ENCODE measurements around the gene RHOT1. TPM values are rescaled to one million over a fixed set of nuclear protein-coding genes. Genes with fewer than 3 reads are reported as not detected.

RHOT1 gene
- total RNA-seq, 1 experiment from 2014 or later: 32.5 TPM

- no peaks in the 10 kb centered on the region for H3K36me3 ChIP-seq
- peaks cover 32% of the 10 kb centered on the region for H3K27me3 ChIP-seq
- no peaks in the 10 kb centered on the region for H3K9me3 ChIP-seq
- DNase-seq: no peak
- peak overlapping the region; percentile 50 for H3K4me3 ChIP-seq
These were observed 124.3 kb downstream of the RHOT1 start for GRCh38 chr17:32266389-32267301.

DNA sequence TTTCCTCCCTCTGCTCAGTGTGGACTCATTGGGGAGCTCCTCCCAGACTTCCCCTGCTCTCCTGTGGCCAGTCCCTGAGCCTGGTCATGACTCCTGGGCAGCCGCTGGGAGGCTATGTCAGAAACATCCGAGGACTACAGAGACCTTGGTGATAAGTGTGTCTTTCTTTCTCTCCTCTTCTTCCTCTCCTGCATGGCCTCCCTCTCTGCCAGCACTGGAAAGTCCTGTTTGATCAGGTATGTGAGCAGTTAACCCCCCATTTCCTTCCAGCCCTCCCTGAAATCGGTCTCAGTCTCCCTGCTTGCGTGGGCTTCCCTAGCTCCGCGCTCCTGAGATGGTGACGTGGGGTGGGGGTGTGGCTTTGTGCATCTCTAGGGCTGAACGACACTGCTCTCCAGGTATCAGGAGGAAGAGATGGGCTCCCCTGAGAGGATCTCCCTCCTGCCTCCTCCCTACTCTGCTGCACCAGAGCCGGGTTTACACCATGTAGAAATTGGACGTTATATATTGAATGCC, 125.4 kb downstream of the RHOT1 start:
- no peaks in the 10 kb centered on the region for H3K36me3 ChIP-seq
- H3K9me3 ChIP-seq: no peaks in the 10 kb centered on the region
- DNase-seq: no peak
- H3K27me3 ChIP-seq: peaks cover 32% of the 10 kb centered on the region
- H3K4me3 ChIP-seq: no peak overlapping the region

DNA sequence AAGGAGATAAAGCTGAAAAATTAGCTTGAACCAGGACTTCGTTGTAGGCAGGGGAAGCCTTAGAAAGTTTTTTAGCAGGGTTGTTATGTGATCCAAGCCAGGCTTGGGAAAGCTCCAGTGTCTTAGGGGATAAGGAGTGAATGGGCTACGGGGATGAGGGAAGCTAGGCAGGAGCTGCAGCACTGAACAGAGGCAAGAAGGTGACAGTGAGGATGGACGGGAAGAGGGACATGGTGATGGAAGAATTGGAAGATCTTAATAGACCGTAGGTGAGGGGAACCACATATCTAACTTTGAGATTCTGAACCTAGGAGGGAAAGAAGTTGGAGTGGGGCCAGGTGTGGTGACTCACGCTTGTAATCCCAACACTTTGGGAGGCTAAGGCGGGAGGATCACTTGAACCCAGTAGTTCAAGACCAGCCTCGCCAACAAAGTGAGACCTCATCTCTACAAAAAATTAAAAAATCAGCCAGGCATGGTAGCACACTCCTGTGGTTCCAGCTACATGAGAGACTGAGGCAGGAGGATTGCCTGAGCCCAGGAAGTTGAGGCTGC, 126.5 kb downstream of the RHOT1 start:
- no peak for DNase-seq
- H3K36me3 ChIP-seq: no peaks in the 10 kb centered on the region
- no peaks in the 10 kb centered on the region for H3K9me3 ChIP-seq
- H3K4me3 ChIP-seq: no peak overlapping the region
- peaks cover 32% of the 10 kb centered on the region for H3K27me3 ChIP-seq

DNA sequence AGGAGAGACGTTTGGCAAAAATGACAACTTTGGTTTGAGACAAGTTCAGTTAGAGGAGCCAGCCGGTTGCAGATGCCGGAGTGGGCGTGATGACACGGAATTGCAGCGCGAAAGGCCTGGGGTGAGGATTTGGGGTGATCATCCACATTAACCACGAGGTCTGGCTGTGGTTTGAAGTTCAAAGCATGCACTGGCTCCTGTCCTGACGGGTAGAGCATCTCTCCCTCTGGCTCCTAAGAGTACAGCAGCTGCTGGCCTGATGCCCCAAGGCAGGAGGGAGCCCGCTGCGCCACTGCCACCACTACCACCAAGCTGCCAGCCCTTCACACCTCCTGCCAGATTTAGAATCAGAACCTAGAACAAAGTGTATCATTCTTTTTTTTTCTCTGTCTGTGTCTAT, 127.1 kb downstream of the RHOT1 start:
- no peaks in the 10 kb centered on the region for H3K9me3 ChIP-seq

GRCh38 chr17:32271844-32272243, 129.5 kb downstream of the RHOT1 start:
- Histone ChIP-seq H3K4me3 (no peak overlapping the region), H3K9me3 (no peaks in the 10 kb centered on the region), H3K27me3 (peaks cover 20% of the 10 kb centered on the region)

More for the DNA sequence above, 127.1 kb downstream of the RHOT1 start:
- peak; percentile 39 for DNase-seq
- H3K27me3 ChIP-seq: peaks cover 32% of the 10 kb centered on the region
- no peaks in the 10 kb centered on the region for H3K36me3 ChIP-seq
- no peak overlapping the region for H3K4me3 ChIP-seq

DNA sequence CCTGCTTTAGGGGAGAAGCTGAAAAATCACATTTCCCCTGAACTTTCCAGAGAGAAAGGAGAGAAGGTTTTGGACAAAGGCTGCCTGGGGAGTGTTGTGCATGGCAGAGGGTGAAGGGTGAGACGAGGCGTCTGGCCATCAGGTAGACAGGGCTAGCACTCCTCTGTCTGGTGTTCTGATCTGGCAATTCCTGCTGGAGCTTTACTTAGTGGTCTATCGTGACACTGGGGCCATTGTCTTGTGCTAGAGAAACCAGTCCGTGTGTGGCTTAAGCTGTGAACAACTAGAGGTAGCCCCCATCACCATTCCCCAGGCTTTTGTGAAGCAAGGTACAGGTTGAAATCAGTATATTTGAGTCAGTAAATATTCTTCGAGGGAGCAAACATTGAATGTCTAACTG, 131.8 kb downstream of the RHOT1 start:
- Histone ChIP-seq H3K9me3 (no peaks in the 10 kb centered on the region), H3K36me3 (no peaks in the 10 kb centered on the region), H3K4me3 (no peak overlapping the region), H3K27me3 (peaks cover 2% of the 10 kb centered on the region)
- DNase-seq: no peak

More at GRCh38 chr17:32271844-32272243, 129.5 kb downstream of the RHOT1 start:
- no peak for DNase-seq
- H3K36me3 ChIP-seq: no peaks in the 10 kb centered on the region

GRCh38 chr17:32274643-32275042, 132.3 kb downstream of the RHOT1 start:
- DNase-seq: no peak
- Histone ChIP-seq H3K27me3 (no peaks in the 10 kb centered on the region), H3K36me3 (no peaks in the 10 kb centered on the region), H3K9me3 (no peaks in the 10 kb centered on the region), H3K4me3 (no peak overlapping the region)

Other genes with a start within 250 kb of the RHOT1 start
- gene UTP6, start 240.8 kb upstream of the RHOT1 start, total RNA-seq (2014; rRNA removed; shearing (Covaris generic); ENCODE audit: low replicate concordance): 106 and 146 TPM in 2 replicates
- 39.4 and 72.1 TPM in 2 replicates for gene SUZ12, start 205.5 kb upstream of the RHOT1 start, total RNA-seq (2014; rRNA removed; shearing (Covaris generic); ENCODE audit: low replicate concordance)
- gene LRRC37B, start 135.1 kb upstream of the RHOT1 start, total RNA-seq (2014; rRNA removed; shearing (Covaris generic); ENCODE audit: low replicate concordance): 1.8 and 3.3 TPM in 2 replicates
- 0.42 and 0.89 TPM in 2 replicates for gene RHBDL3, start 123.3 kb downstream of the RHOT1 start, total RNA-seq (2014; rRNA removed; shearing (Covaris generic); ENCODE audit: low replicate concordance)
- 24.7 and 35.4 TPM in 2 replicates for gene C17orf75, start 199.7 kb downstream of the RHOT1 start, total RNA-seq (2014; rRNA removed; shearing (Covaris generic); ENCODE audit: low replicate concordance)
- gene ZNF207, start 207.7 kb downstream of the RHOT1 start, total RNA-seq (2014; rRNA removed; shearing (Covaris generic); ENCODE audit: low replicate concordance): 109 and 170 TPM in 2 replicates